OCI-LY1 (cell line): ENCODE results near the gene DYNC1LI2.

ENCODE experiments used
- H2AFZ ChIP-seq: fragments of 200-600 bp; sonication (generic), shearing (Covaris generic); 2 replicates; pipeline ENCODE4 v1.6.0; 2014; ENCODE audit warnings: antibody characterized with exemption, mild to moderate bottlenecking, low read length
- H3F3A ChIP-seq: fragments of 200-600 bp; sonication (generic), shearing (Covaris generic); 2 replicates; pipeline ENCODE4 v1.6.0; 2014; ENCODE audit warnings: mild to moderate bottlenecking, antibody characterized with exemption, low read length, moderate library complexity; ENCODE audit not compliant: insufficient read depth
- H3K27ac ChIP-seq: fragments of 200-600 bp; sonication (generic); 2 replicates; pipeline ENCODE4 v1.5.1; 2014; ENCODE audit warnings: low read length, mixed run types, mild to moderate bottlenecking, low read depth; ENCODE audit not compliant: poor library complexity, severe bottlenecking
- H3K27me3 ChIP-seq: fragments of 200-600 bp; sonication (generic); 2 replicates; pipeline ENCODE4 v1.6.0; 2014; ENCODE audit warnings: antibody characterized with exemption, mild to moderate bottlenecking, low read length, moderate library complexity; ENCODE audit not compliant: insufficient read depth
- H3K36me3 ChIP-seq: fragments of 200-600 bp; sonication (generic); 2 replicates; pipeline ENCODE4 v1.6.1; 2014; ENCODE audit warnings: mild to moderate bottlenecking, antibody characterized with exemption, low read length, moderate library complexity, mixed read lengths; ENCODE audit not compliant: insufficient read depth
- H3K4me1 ChIP-seq: fragments of 200-600 bp; sonication (generic); 2 replicates; pipeline ENCODE4 v1.5.1; 2014; ENCODE audit warnings: mild to moderate bottlenecking, low read length, moderate library complexity; ENCODE audit not compliant: insufficient read depth, severe bottlenecking
- H3K4me2 ChIP-seq: fragments of 200-600 bp; sonication (generic), shearing (Covaris generic); 2 replicates; pipeline ENCODE4 v1.6.1; 2014; ENCODE audit warnings: low read length
- H3K4me3 ChIP-seq: fragments of 200-600 bp; sonication (generic); 2 replicates; pipeline ENCODE4 v1.5.1; 2014; ENCODE audit warnings: low read length, low read depth, mild to moderate bottlenecking, mixed read lengths; ENCODE audit not compliant: poor library complexity, severe bottlenecking
- H3K79me2 ChIP-seq: fragments of 200-600 bp; shearing (Covaris generic); 2 replicates; pipeline ENCODE4 v1.6.1; 2016; ENCODE audit warnings: mixed run types, low read length, mixed read lengths; ENCODE audit not compliant: insufficient read depth
- H3K9ac ChIP-seq: fragments of 200-600 bp; sonication (generic), shearing (Covaris generic); 2 replicates; pipeline ENCODE4 v1.6.1; 2014; ENCODE audit warnings: mild to moderate bottlenecking, low read length, mixed read lengths
- H3K9me2 ChIP-seq: fragments of 200-600 bp; sonication (generic), shearing (Covaris generic); 2 replicates; pipeline ENCODE4 v1.6.1; 2014; ENCODE audit warnings: low read depth, mild to moderate bottlenecking, low read length, mixed read lengths
- H3K9me3 ChIP-seq: fragments of 200-600 bp; shearing (Covaris generic); 2 replicates; pipeline ENCODE4 v1.6.1; 2014; ENCODE audit warnings: low read length, mixed read lengths
- H4K20me1 ChIP-seq: fragments of 200-600 bp; sonication (generic), shearing (Covaris generic); 2 replicates; pipeline ENCODE4 v1.6.0; 2016; ENCODE audit warnings: mild to moderate bottlenecking, low read length; ENCODE audit not compliant: insufficient read depth
- CTCF ChIP-seq: fragments of 200-600 bp; sonication (generic), shearing (Covaris generic); IDR thresholded peaks from 2 replicates; pipeline ENCODE4 v1.5.1; 2017; ENCODE audit warnings: mild to moderate bottlenecking, antibody characterized with exemption, low read length, moderate library complexity, mixed read lengths
- EZH2 ChIP-seq: fragments of 200-600 bp; sonication (generic), shearing (Covaris generic); IDR thresholded peaks from 2 replicates; pipeline ENCODE4 v1.8.0; 2017; ENCODE audit warnings: borderline replicate concordance, mixed run types, mild to moderate bottlenecking, antibody characterized with exemption, low read length, moderate library complexity, mixed read lengths

Gene DYNC1LI2

GRCh38 chr16:66728804-66729203, 22.6 kb downstream of the DYNC1LI2 start:
- H3K9me3 ChIP-seq = no peaks in the 10 kb centered on the region
- no peak overlapping the region for H2AFZ ChIP-seq
- H3K79me2 ChIP-seq = no peaks in the 10 kb centered on the region
- peak overlapping the region; percentile 73 for H3K27ac ChIP-seq
- H3K4me2 ChIP-seq = no peak overlapping the region
- no peak overlapping the region for H3K9ac ChIP-seq
- no peak overlapping the region for H3K4me3 ChIP-seq
- peaks cover 8% of the 10 kb centered on the region; the same call in 1 of the 2 replicates for H3F3A ChIP-seq
- H3K4me1 ChIP-seq = peaks cover 10% of the 10 kb centered on the region
- no peaks in the 10 kb centered on the region for H3K9me2 ChIP-seq
- H3K27me3 ChIP-seq = no peaks in the 10 kb centered on the region
- no peaks in the 10 kb centered on the region for H4K20me1 ChIP-seq
- peaks cover 71% of the 10 kb centered on the region for H3K36me3 ChIP-seq
- TF ChIP-seq EZH2 (no peak), CTCF (no peak)

DNA sequence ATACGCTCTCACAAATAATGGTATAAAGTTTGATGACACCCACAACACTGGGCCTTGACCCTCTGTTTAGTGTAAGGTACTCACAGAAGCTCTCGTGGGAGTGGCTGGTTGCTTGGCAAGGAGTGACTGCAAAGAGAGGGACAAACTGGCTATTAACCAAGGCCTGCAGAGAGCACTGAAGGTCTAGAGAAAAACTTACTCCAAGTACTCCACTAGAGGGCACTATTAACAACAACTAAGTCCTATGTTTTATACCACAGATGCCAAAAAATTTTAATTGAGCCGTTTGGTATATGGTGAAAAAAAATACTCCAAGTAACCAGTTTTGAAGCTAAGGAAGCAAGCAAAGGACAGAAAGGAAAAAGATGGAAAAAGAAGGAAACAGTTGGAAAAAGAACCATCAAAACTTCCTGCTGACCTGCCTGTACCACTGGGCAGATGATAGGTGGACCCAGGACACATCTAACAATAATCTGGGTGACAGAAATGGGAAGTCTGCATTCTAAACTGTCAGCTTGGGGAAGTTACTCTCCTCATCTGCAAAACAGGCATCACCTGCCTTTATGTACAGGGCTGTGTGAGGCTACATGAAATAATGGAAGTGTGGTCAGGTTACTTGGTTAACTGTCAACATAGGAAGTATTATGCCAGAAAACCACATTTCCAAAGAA, 23.2 kb downstream of the DYNC1LI2 start:
- H3K9me2 ChIP-seq = no peaks in the 10 kb centered on the region
- no peak overlapping the region for H3K4me2 ChIP-seq
- peaks cover 10% of the 10 kb centered on the region for H3K4me1 ChIP-seq
- no peak overlapping the region for H3K4me3 ChIP-seq
- peak overlapping the region; percentile 73 for H3K27ac ChIP-seq
- no peak overlapping the region for H3K9ac ChIP-seq
- TF ChIP-seq EZH2 (no peak), CTCF (peak; percentile 73)
- no peaks in the 10 kb centered on the region for H3K79me2 ChIP-seq
- H4K20me1 ChIP-seq = no peaks in the 10 kb centered on the region
- H2AFZ ChIP-seq = no peak overlapping the region
- peaks cover 8% of the 10 kb centered on the region; the same call in 1 of the 2 replicates for H3F3A ChIP-seq
- H3K36me3 ChIP-seq = peaks cover 72% of the 10 kb centered on the region
- no peaks in the 10 kb centered on the region for H3K27me3 ChIP-seq
- H3K9me3 ChIP-seq = no peaks in the 10 kb centered on the region

DNA sequence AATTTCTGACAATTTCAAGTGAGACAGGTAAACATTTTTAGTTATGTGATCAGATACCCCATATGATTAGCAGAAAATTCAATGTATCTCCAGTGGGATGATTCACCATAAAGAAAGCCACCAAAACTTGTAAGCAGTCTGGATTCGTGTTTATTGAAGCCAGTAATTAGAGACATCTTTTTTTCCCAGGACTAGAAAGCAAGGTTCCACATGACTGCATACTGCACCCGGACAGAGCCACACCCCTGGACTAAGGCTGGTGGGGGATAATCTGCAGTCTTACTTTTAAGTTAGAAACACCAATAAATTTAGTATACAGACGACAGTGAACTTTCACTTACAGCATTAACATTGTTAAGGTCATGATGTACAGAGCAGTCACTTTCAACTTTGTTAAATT, 30.6 kb downstream of the DYNC1LI2 start:
- Histone ChIP-seq H3K9ac (no peak overlapping the region), H3K27me3 (no peaks in the 10 kb centered on the region), H2AFZ (no peak overlapping the region), H3K36me3 (peaks cover 39% of the 10 kb centered on the region), H3F3A (0 out of 2 replicates have a peak, but pooled peaks cover 4% of the 10 kb centered on the region), H3K9me2 (no peaks in the 10 kb centered on the region), H3K4me2 (no peak overlapping the region), H3K27ac (no peak overlapping the region), H3K79me2 (no peaks in the 10 kb centered on the region), H3K4me1 (no peaks in the 10 kb centered on the region), H3K4me3 (no peak overlapping the region), H4K20me1 (no peaks in the 10 kb centered on the region), H3K9me3 (no peaks in the 10 kb centered on the region)
- no peak for TF ChIP-seq CTCF
- no peak for TF ChIP-seq EZH2
